GM12878 (cell line): ENCODE results near the gene SLC17A8.

ENCODE experiments used
- BHLHE40 ChIP-seq, 2 experiments: fragments of 450-650 bp in 1 of 2; IDR thresholded peaks; 2 replicates each; pipeline ENCODE4 v1.6.1; 2011 to 2017; ENCODE audit warnings: low read depth in 2 of 2, borderline replicate concordance in 1 of 2, improper control_type of control experiment in 1 of 2, low read length in 1 of 2, mild to moderate bottlenecking in 1 of 2
- CHD4 ChIP-seq: fragments of 200-600 bp; sonication (generic); IDR thresholded peaks from 2 replicates; pipeline ENCODE4 v1.6.1; 2016; ENCODE audit warnings: mild to moderate bottlenecking

DNA sequence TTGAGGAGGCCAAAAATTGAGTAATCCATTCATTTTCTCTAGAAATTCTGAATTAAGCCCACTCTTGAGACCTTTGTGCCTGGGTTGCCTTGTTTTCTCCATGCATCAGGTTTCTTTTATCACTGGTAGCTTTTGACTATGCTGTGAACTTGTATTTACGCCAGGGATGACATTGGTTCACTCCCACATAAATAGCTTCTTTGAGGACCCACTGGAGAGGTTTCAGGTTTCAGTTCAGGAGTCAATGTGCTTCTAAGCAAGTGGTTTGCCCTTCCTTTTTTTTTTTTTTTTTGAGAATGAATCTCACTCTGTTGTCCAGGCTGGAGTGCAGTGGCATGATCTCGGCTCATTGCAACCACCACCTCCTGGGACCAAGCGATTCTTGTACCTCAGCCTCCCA, 10.2 kb upstream of the SLC17A8 start:
- TF ChIP-seq CHD4 (no peak), BHLHE40 (IDR thresholded peaks at IDR 0.05; ENCODE audit: borderline replicate concordance in 1 of 2, low read depth in 2 of 2, low read length in 1 of 2) (no peak)
